NCI-H2227 (cell line): Measurements from ENCODE around the gene MIA.
A peak's percentile ranks its signal among the peaks of the same experiment; 100 is the strongest.
"Not testable (repeated sequence)": the region's sequence is repeated elsewhere in the genome, so short reads cannot be mapped to it uniquely, and the experiment has no call there.

ENCODE experiments used
- DNase-seq: peaks from one replicate; lab custom pipeline; 2025; ENCODE audit not compliant: unreplicated experiment; lab: John Stamatoyannopoulos, UW

Gene MIA

GRCh38 chr19:40818480-40819399 lies 43.4 kb downstream of the MIA start:
- peak; percentile 81 for DNase-seq

- DNase-seq = not testable (repeated sequence)
These were observed 44.3 kb downstream of the MIA start for GRCh38 chr19:40819479-40820234.

GRCh38 chr19:40822161-40822560 lies 46.8 kb downstream of the MIA start:
- DNase-seq = no peak

GRCh38 chr19:40822704-40823553 lies 47.6 kb downstream of the MIA start:
- DNase-seq = not testable (repeated sequence)

GRCh38 chr19:40824916-40825315 lies 49.6 kb downstream of the MIA start:
- DNase-seq = not testable (repeated sequence)

GRCh38 chr19:40825460-40826095 lies 50.3 kb downstream of the MIA start:
- not testable (repeated sequence) for DNase-seq

GRCh38 chr19:40826312-40826698 lies 51.0 kb downstream of the MIA start:
- DNase-seq = not testable (repeated sequence)

- not testable (repeated sequence) for DNase-seq
These were observed 51.5 kb downstream of the MIA start for GRCh38 chr19:40826699-40827385.
